Chondrocyte (in vitro differentiated cells): ENCODE measurements around the gene LRRC32. TPM values are rescaled to one million over a fixed set of nuclear protein-coding genes. Genes with fewer than 3 reads are reported as not detected.

Source experiments
- DNase-seq: peaks from one replicate; pipeline ENCODE4 v3.0.0; 2021; ENCODE audit warnings: mixed read lengths, low spot score
- H3K27ac Mint-ChIP-seq: one replicate; pipeline ENCODE4 v1.8.0; 2021; ENCODE audit warnings: mild to moderate bottlenecking, moderate library complexity, mixed read lengths; ENCODE audit not compliant: unreplicated experiment
- H3K27me3 Mint-ChIP-seq: 2 replicates; pipeline ENCODE4 v1.8.0; 2021; ENCODE audit warnings: low read depth, mixed read lengths
- H3K36me3 Mint-ChIP-seq: 2 replicates; pipeline ENCODE4 v1.8.0; 2021; ENCODE audit warnings: low read depth, mixed read lengths
- H3K4me1 Mint-ChIP-seq: 2 replicates; pipeline ENCODE4 v1.8.0; 2021; ENCODE audit warnings: low read depth, mild to moderate bottlenecking, mixed read lengths
- H3K4me3 Mint-ChIP-seq: one replicate; pipeline ENCODE4 v1.8.0; 2021; ENCODE audit warnings: mild to moderate bottlenecking, moderate library complexity, mixed read lengths; ENCODE audit not compliant: unreplicated experiment
- H3K9me3 Mint-ChIP-seq: 2 replicates; pipeline ENCODE4 v1.8.0; 2021; ENCODE audit warnings: low read depth, mixed read lengths
- CTCF ChIP-seq: fragments of 200-600 bp; sonication (generic); IDR thresholded peaks from 2 replicates; pipeline ENCODE4 v1.5.0; 2021; ENCODE audit warnings: antibody characterized with exemption, mild to moderate bottlenecking, moderate library complexity
- total RNA-seq: library from RNA; stranded (reverse); gene quantifications from 3 replicates; pipeline ENCODE4 v1.2.1, GENCODE V29; 2021

LRRC32 gene
- total RNA-seq, 1 donor from 2014 or later = 367 TPM

GRCh38 chr11:76716268-76716667, 45.7 kb upstream of the LRRC32 start:
- TF ChIP-seq CTCF = no peak
- H3K27ac Mint-ChIP-seq = no peak overlapping the region
- no peaks in the 10 kb centered on the region for H3K4me1 Mint-ChIP-seq
- no peaks in the 10 kb centered on the region for H3K9me3 Mint-ChIP-seq
- no peak overlapping the region for H3K4me3 Mint-ChIP-seq
- H3K27me3 Mint-ChIP-seq = peaks cover 4% of the 10 kb centered on the region
- DNase-seq = no peak
- no peaks in the 10 kb centered on the region for H3K36me3 Mint-ChIP-seq

- no peak overlapping the region for H3K27ac Mint-ChIP-seq
- no peaks in the 10 kb centered on the region for H3K4me1 Mint-ChIP-seq
- no peaks in the 10 kb centered on the region for H3K9me3 Mint-ChIP-seq
- no peak overlapping the region for H3K4me3 Mint-ChIP-seq
- TF ChIP-seq CTCF = no peak
- H3K36me3 Mint-ChIP-seq = no peaks in the 10 kb centered on the region
- peaks cover 4% of the 10 kb centered on the region for H3K27me3 Mint-ChIP-seq
- no peak for DNase-seq
These were observed 43.9 kb upstream of the LRRC32 start for GRCh38 chr11:76714493-76714892.

GRCh38 chr11:76713499-76713898, 43.0 kb upstream of the LRRC32 start:
- no peak for DNase-seq
- Mint-ChIP-seq H3K9me3 (no peaks in the 10 kb centered on the region), H3K27ac (no peak overlapping the region), H3K27me3 (peaks cover 4% of the 10 kb centered on the region), H3K4me3 (no peak overlapping the region), H3K4me1 (no peaks in the 10 kb centered on the region), H3K36me3 (no peaks in the 10 kb centered on the region)
- no peak for TF ChIP-seq CTCF

GRCh38 chr11:76712125-76712524, 41.6 kb upstream of the LRRC32 start:
- Mint-ChIP-seq H3K4me1 (no peaks in the 10 kb centered on the region), H3K27me3 (peaks cover 4% of the 10 kb centered on the region), H3K9me3 (no peaks in the 10 kb centered on the region), H3K27ac (no peak overlapping the region), H3K36me3 (no peaks in the 10 kb centered on the region), H3K4me3 (no peak overlapping the region)
- no peak for DNase-seq
- TF ChIP-seq CTCF = no peak

GRCh38 chr11:76709756-76710155, 39.2 kb upstream of the LRRC32 start:
- Mint-ChIP-seq H3K36me3 (no peaks in the 10 kb centered on the region), H3K27me3 (peaks cover 4% of the 10 kb centered on the region), H3K4me1 (no peaks in the 10 kb centered on the region), H3K9me3 (no peaks in the 10 kb centered on the region), H3K27ac (no peak overlapping the region), H3K4me3 (no peak overlapping the region)
- TF ChIP-seq CTCF = no peak
- DNase-seq = no peak
